ENCODE data around the gene OBI1.

DNA sequence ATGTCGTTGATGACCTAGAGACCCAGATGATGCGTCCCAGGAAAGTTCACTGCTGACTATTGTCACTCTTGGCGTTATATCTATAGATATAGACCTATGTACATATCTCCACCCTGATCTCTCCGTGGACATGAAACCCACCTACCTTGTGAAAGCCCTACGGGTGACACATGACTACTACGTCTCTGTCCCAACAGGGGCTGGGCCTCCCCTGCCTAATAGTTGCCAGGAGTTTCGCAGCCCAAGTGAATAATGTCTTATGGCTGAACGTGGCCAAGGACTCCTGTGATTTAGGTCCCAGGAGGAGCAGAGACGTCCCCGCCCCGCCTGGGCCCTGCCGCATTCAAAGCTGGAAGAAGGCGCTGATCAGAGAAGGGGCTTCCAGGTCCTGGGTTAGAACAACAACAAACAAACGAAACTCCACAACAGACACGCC lies 50.7 kb downstream of the OBI1 start:
- no peak for TF ChIP-seq POLR2A (IDR thresholded peaks at IDR 0.05)
- TF ChIP-seq, protein P1, sequence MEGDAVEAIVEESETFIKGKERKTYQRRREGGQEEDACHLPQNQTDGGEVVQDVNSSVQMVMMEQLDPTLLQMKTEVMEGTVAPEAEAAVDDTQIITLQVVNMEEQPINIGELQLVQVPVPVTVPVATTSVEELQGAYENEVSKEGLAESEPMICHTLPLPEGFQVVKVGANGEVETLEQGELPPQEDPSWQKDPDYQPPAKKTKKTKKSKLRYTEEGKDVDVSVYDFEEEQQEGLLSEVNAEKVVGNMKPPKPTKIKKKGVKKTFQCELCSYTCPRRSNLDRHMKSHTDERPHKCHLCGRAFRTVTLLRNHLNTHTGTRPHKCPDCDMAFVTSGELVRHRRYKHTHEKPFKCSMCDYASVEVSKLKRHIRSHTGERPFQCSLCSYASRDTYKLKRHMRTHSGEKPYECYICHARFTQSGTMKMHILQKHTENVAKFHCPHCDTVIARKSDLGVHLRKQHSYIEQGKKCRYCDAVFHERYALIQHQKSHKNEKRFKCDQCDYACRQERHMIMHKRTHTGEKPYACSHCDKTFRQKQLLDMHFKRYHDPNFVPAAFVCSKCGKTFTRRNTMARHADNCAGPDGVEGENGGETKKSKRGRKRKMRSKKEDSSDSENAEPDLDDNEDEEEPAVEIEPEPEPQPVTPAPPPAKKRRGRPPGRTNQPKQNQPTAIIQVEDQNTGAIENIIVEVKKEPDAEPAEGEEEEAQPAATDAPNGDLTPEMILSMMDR (IDR thresholded peaks at IDR 0.05 in 8 of 11, conservative IDR thresholded peaks at IDR 0.05 in 3 of 11): no peak
